Measurements from ENCODE around the gene LRPAP1.

Gene LRPAP1

GRCh38 chr4:3496021-3496420 is 36.2 kb downstream of the LRPAP1 start:
- H3K36me3 ChIP-seq (ENCODE audit: insufficient read depth, low read length), result no peaks in the 10 kb centered on the region
- no peak overlapping the region for H3K4me3 ChIP-seq (ENCODE audit: low read length, poor library complexity, severe bottlenecking)
- no peaks in the 10 kb centered on the region for H3K27me3 ChIP-seq (ENCODE audit: insufficient read depth, low read length, poor library complexity, severe bottlenecking)
- no peak overlapping the region for H3K9ac ChIP-seq (ENCODE audit: low read depth, low read length, poor library complexity, severe bottlenecking)
- no peak overlapping the region for H3K4me2 ChIP-seq (ENCODE audit: low read depth, low read length, poor library complexity, severe bottlenecking)
- no peaks in the 10 kb centered on the region for H3F3A ChIP-seq (ENCODE audit: low read depth)
- no peak overlapping the region for H2AFZ ChIP-seq (ENCODE audit: low read length)
- H3K79me2 ChIP-seq (ENCODE audit: insufficient read depth, low read length), result no peaks in the 10 kb centered on the region
- H4K20me1 ChIP-seq (ENCODE audit: insufficient read depth, low read length, poor library complexity, severe bottlenecking), result no peaks in the 10 kb centered on the region
- TF ChIP-seq EZH2phosphoT487 (IDR thresholded peaks at IDR 0.05; ENCODE audit: borderline replicate concordance) (no peak), CTCF (conservative IDR thresholded peaks at IDR 0.05; ENCODE audit: low read length) (no peak)
- H3K9me2 ChIP-seq (replicated peaks; ENCODE audit: low read depth, low read length), result no peaks in the 10 kb centered on the region
- no peaks in the 10 kb centered on the region for H3K4me1 ChIP-seq (ENCODE audit: insufficient read depth, low read length, poor library complexity, severe bottlenecking)
- no peaks in the 10 kb centered on the region for H3K9me3 ChIP-seq (ENCODE audit: insufficient read depth, low read depth, low read length)

- Histone ChIP-seq H3K36me3 (ENCODE audit: insufficient read depth, low read length) (no peaks in the 10 kb centered on the region), H3K27me3 (ENCODE audit: insufficient read depth, low read length, poor library complexity, severe bottlenecking) (no peaks in the 10 kb centered on the region), H3K4me1 (ENCODE audit: insufficient read depth, low read length, poor library complexity, severe bottlenecking) (no peaks in the 10 kb centered on the region), H3K9me2 (replicated peaks; ENCODE audit: low read depth, low read length) (no peaks in the 10 kb centered on the region), H3K79me2 (ENCODE audit: insufficient read depth, low read length) (no peaks in the 10 kb centered on the region), H3K9ac (ENCODE audit: low read depth, low read length, poor library complexity, severe bottlenecking) (no peak overlapping the region), H3K9me3 (ENCODE audit: insufficient read depth, low read depth, low read length) (no peaks in the 10 kb centered on the region), H3F3A (ENCODE audit: low read depth) (no peaks in the 10 kb centered on the region), H2AFZ (ENCODE audit: low read length) (no peak overlapping the region), H3K4me2 (ENCODE audit: low read depth, low read length, poor library complexity, severe bottlenecking) (no peak overlapping the region), H4K20me1 (ENCODE audit: insufficient read depth, low read length, poor library complexity, severe bottlenecking) (no peaks in the 10 kb centered on the region), H3K4me3 (ENCODE audit: low read length, poor library complexity, severe bottlenecking) (no peak overlapping the region)
- TF ChIP-seq EZH2phosphoT487 (IDR thresholded peaks at IDR 0.05; ENCODE audit: borderline replicate concordance) (no peak), CTCF (conservative IDR thresholded peaks at IDR 0.05; ENCODE audit: low read length) (no peak)
Measured at GRCh38 chr4:3495204-3495975, 36.8 kb downstream of the LRPAP1 start.

- no peak overlapping the region for H3K4me3 ChIP-seq (ENCODE audit: low read length, poor library complexity, severe bottlenecking)
- H3K9ac ChIP-seq (ENCODE audit: low read depth, low read length, poor library complexity, severe bottlenecking), result no peak overlapping the region
- no peak overlapping the region for H3K4me2 ChIP-seq (ENCODE audit: low read depth, low read length, poor library complexity, severe bottlenecking)
- H3K27me3 ChIP-seq (ENCODE audit: insufficient read depth, low read length, poor library complexity, severe bottlenecking), result no peaks in the 10 kb centered on the region
- no peaks in the 10 kb centered on the region for H4K20me1 ChIP-seq (ENCODE audit: insufficient read depth, low read length, poor library complexity, severe bottlenecking)
- H3K4me1 ChIP-seq (ENCODE audit: insufficient read depth, low read length, poor library complexity, severe bottlenecking), result no peaks in the 10 kb centered on the region
- no peaks in the 10 kb centered on the region for H3K79me2 ChIP-seq (ENCODE audit: insufficient read depth, low read length)
- H3F3A ChIP-seq (ENCODE audit: low read depth), result no peaks in the 10 kb centered on the region
- H3K36me3 ChIP-seq (ENCODE audit: insufficient read depth, low read length), result no peaks in the 10 kb centered on the region
- H3K9me3 ChIP-seq (ENCODE audit: insufficient read depth, low read depth, low read length), result no peaks in the 10 kb centered on the region
- no peak overlapping the region for H2AFZ ChIP-seq (ENCODE audit: low read length)
- TF ChIP-seq EZH2phosphoT487 (IDR thresholded peaks at IDR 0.05; ENCODE audit: borderline replicate concordance) (no peak), CTCF (conservative IDR thresholded peaks at IDR 0.05; ENCODE audit: low read length) (no peak)
- no peaks in the 10 kb centered on the region for H3K9me2 ChIP-seq (replicated peaks; ENCODE audit: low read depth, low read length)
Measured at GRCh38 chr4:3494462-3494871, 37.8 kb downstream of the LRPAP1 start.
